Activated T-cell treated with anti-CD3 and anti-CD28 coated beads, Interleukin-2, amount 50 U/mL, for 4 hours (primary cell): ENCODE measurements around the gene S100Z. TPM values are rescaled to one million over a fixed set of nuclear protein-coding genes. Genes with fewer than 3 reads are reported as not detected.
"Not testable (repeated sequence)": the region's sequence is repeated elsewhere in the genome, so short reads cannot be mapped to it uniquely, and the experiment has no call there.

Experiments
- ATAC-seq, 2 donors: fragments of 200-7000 bp; cut with Tn5 transposase; one replicate each; pipeline ENCODE4 v1.10.0; 2021
- DNase-seq: peaks from one replicate; pipeline ENCODE4 v3.0.0-alpha.2; 2020
- H3K27me3 Mint-ChIP-seq: one replicate; pipeline ENCODE4 v1.8.0; 2021; ENCODE audit warnings: low read depth, mixed read lengths
- H3K36me3 Mint-ChIP-seq: one replicate; pipeline ENCODE4 v1.8.0; 2022; ENCODE audit warnings: mixed read lengths; ENCODE audit not compliant: insufficient read depth
- H3K4me1 Mint-ChIP-seq: one replicate; pipeline ENCODE4 v1.8.0; 2021; ENCODE audit warnings: low read depth, mixed read lengths
- H3K4me3 Mint-ChIP-seq: one replicate; pipeline ENCODE4 v1.8.0; 2021; ENCODE audit warnings: mild to moderate bottlenecking, moderate library complexity, mixed read lengths
- H3K9me3 Mint-ChIP-seq: one replicate; pipeline ENCODE4 v1.8.0; 2021; ENCODE audit warnings: mixed read lengths
- total RNA-seq, 3 donors: library from RNA; stranded (reverse); gene quantifications; one replicate each; pipeline ENCODE4 v1.2.1, GENCODE V29; 2021

S100Z gene
- total RNA-seq, 3 donors from 2014 or later: 0.66 TPM; not detected in 2

- H3K27me3 Mint-ChIP-seq: peaks cover 1% of the 10 kb centered on the region
- no peak overlapping the region for H3K4me3 Mint-ChIP-seq
Measured at GRCh38 chr5:76870046-76870445, 20.2 kb downstream of the S100Z start.

GRCh38 chr5:76874088-76874581 is 24.3 kb downstream of the S100Z start:
- H3K9me3 Mint-ChIP-seq: no peaks in the 10 kb centered on the region
- H3K4me1 Mint-ChIP-seq: peaks cover 1% of the 10 kb centered on the region
- no peak overlapping the region for H3K4me3 Mint-ChIP-seq
- H3K27me3 Mint-ChIP-seq: peaks cover 5% of the 10 kb centered on the region
- H3K36me3 Mint-ChIP-seq: peaks cover 2% of the 10 kb centered on the region
- DNase-seq (no peak), ATAC-seq (no peak)

More at GRCh38 chr5:76870046-76870445, 20.2 kb downstream of the S100Z start:
- no peak for ATAC-seq
- Mint-ChIP-seq H3K4me1 (peaks cover 1% of the 10 kb centered on the region), H3K9me3 (no peaks in the 10 kb centered on the region), H3K36me3 (no peaks in the 10 kb centered on the region)
- no peak for DNase-seq

GRCh38 chr5:76888733-76889300 is 39.0 kb downstream of the S100Z start:
- DNase-seq: no peak
- no peak for ATAC-seq
- Mint-ChIP-seq H3K4me1 (no peaks in the 10 kb centered on the region), H3K9me3 (no peaks in the 10 kb centered on the region), H3K27me3 (no peaks in the 10 kb centered on the region), H3K36me3 (no peaks in the 10 kb centered on the region), H3K4me3 (no peak overlapping the region)

- H3K9me3 Mint-ChIP-seq: peaks cover 8% of the 10 kb centered on the region
Measured at GRCh38 chr5:76893294-76893693, 43.5 kb downstream of the S100Z start.

GRCh38 chr5:76896196-76896595 is 46.4 kb downstream of the S100Z start:
- Mint-ChIP-seq H3K27me3 (peaks cover 2% of the 10 kb centered on the region), H3K36me3 (peaks cover 13% of the 10 kb centered on the region), H3K9me3 (peaks cover 24% of the 10 kb centered on the region), H3K4me1 (no peaks in the 10 kb centered on the region), H3K4me3 (no peak overlapping the region)
- ATAC-seq (no peak), DNase-seq (no peak)

More at GRCh38 chr5:76893294-76893693, 43.5 kb downstream of the S100Z start:
- Mint-ChIP-seq H3K4me3 (no peak overlapping the region), H3K4me1 (no peaks in the 10 kb centered on the region), H3K27me3 (peaks cover 2% of the 10 kb centered on the region), H3K36me3 (peaks cover 2% of the 10 kb centered on the region)
- ATAC-seq (no peak), DNase-seq (no peak)

GRCh38 chr5:76901522-76901921 is 51.7 kb downstream of the S100Z start:
- Mint-ChIP-seq H3K4me3 (no peak overlapping the region), H3K27me3 (no peaks in the 10 kb centered on the region), H3K36me3 (peaks cover 11% of the 10 kb centered on the region), H3K4me1 (no peaks in the 10 kb centered on the region), H3K9me3 (peaks cover 20% of the 10 kb centered on the region)
- DNase-seq (no peak), ATAC-seq (no peak)

- Mint-ChIP-seq H3K27me3 (no peaks in the 10 kb centered on the region), H3K4me3 (no peak overlapping the region), H3K4me1 (no peaks in the 10 kb centered on the region), H3K36me3 (no peaks in the 10 kb centered on the region), H3K9me3 (no peaks in the 10 kb centered on the region)
- ATAC-seq (no peak), DNase-seq (no peak)
Measured at GRCh38 chr5:76908166-76908565, 58.4 kb downstream of the S100Z start.

- not testable (repeated sequence) for H3K4me1 Mint-ChIP-seq, H3K9me3 Mint-ChIP-seq, ATAC-seq, H3K27me3 Mint-ChIP-seq, H3K4me3 Mint-ChIP-seq, DNase-seq, H3K36me3 Mint-ChIP-seq
Measured at GRCh38 chr5:76910344-76910933, 60.6 kb downstream of the S100Z start.

- not testable (repeated sequence) for H3K36me3 Mint-ChIP-seq, H3K27me3 Mint-ChIP-seq, ATAC-seq, H3K4me1 Mint-ChIP-seq, H3K4me3 Mint-ChIP-seq, DNase-seq, H3K9me3 Mint-ChIP-seq
Measured at GRCh38 chr5:76914671-76915070, 64.9 kb downstream of the S100Z start.

GRCh38 chr5:76918539-76918938 is 68.7 kb downstream of the S100Z start:
- DNase-seq (no peak), ATAC-seq (no peak)
- Mint-ChIP-seq H3K4me3 (no peak overlapping the region), H3K4me1 (no peaks in the 10 kb centered on the region), H3K27me3 (no peaks in the 10 kb centered on the region), H3K9me3 (peaks cover 3% of the 10 kb centered on the region), H3K36me3 (peaks cover 3% of the 10 kb centered on the region)

GRCh38 chr5:76920491-76920890 is 70.7 kb downstream of the S100Z start:
- no peaks in the 10 kb centered on the region for H3K9me3 Mint-ChIP-seq
- ATAC-seq: no peak
- H3K27me3 Mint-ChIP-seq: peaks cover 5% of the 10 kb centered on the region
- no peaks in the 10 kb centered on the region for H3K36me3 Mint-ChIP-seq
- no peak overlapping the region for H3K4me3 Mint-ChIP-seq
- H3K4me1 Mint-ChIP-seq: no peaks in the 10 kb centered on the region
- DNase-seq: no peak

- Mint-ChIP-seq H3K27me3 (peaks cover 9% of the 10 kb centered on the region), H3K36me3 (no peaks in the 10 kb centered on the region), H3K4me1 (no peaks in the 10 kb centered on the region), H3K4me3 (no peak overlapping the region), H3K9me3 (no peaks in the 10 kb centered on the region)
- ATAC-seq (no peak), DNase-seq (no peak)
Measured at GRCh38 chr5:76926329-76927105, 76.7 kb downstream of the S100Z start.

GRCh38 chr5:76927961-76928360 is 78.1 kb downstream of the S100Z start:
- Mint-ChIP-seq H3K27me3 (peaks cover 9% of the 10 kb centered on the region), H3K4me1 (no peaks in the 10 kb centered on the region), H3K36me3 (no peaks in the 10 kb centered on the region), H3K9me3 (no peaks in the 10 kb centered on the region), H3K4me3 (no peak overlapping the region)
- ATAC-seq: no peak
- DNase-seq: no peak

- ATAC-seq (no peak), DNase-seq (no peak)
- no peaks in the 10 kb centered on the region for H3K4me1 Mint-ChIP-seq
- H3K36me3 Mint-ChIP-seq: no peaks in the 10 kb centered on the region
- H3K27me3 Mint-ChIP-seq: peaks cover 8% of the 10 kb centered on the region
- peaks cover 3% of the 10 kb centered on the region for H3K9me3 Mint-ChIP-seq
- H3K4me3 Mint-ChIP-seq: no peak overlapping the region
Measured at GRCh38 chr5:76930083-76930482, 80.3 kb downstream of the S100Z start.

GRCh38 chr5:76938177-76938576 is 88.4 kb downstream of the S100Z start:
- ATAC-seq (no peak), DNase-seq (no peak)
- H3K27me3 Mint-ChIP-seq: peaks cover 9% of the 10 kb centered on the region
- no peaks in the 10 kb centered on the region for H3K36me3 Mint-ChIP-seq
- no peaks in the 10 kb centered on the region for H3K4me1 Mint-ChIP-seq
- H3K9me3 Mint-ChIP-seq: peaks cover 3% of the 10 kb centered on the region
- H3K4me3 Mint-ChIP-seq: no peak overlapping the region
